Measurements from ENCODE around the gene CACNA1B. TPM values are rescaled to one million over a fixed set of nuclear protein-coding genes. Genes with fewer than 3 reads are reported as not detected.

Gene CACNA1B
- total and polyA plus RNA-seq, 8 donors: 0.15 to 0.34 (median 0.29) TPM; not detected in 1

DNA sequence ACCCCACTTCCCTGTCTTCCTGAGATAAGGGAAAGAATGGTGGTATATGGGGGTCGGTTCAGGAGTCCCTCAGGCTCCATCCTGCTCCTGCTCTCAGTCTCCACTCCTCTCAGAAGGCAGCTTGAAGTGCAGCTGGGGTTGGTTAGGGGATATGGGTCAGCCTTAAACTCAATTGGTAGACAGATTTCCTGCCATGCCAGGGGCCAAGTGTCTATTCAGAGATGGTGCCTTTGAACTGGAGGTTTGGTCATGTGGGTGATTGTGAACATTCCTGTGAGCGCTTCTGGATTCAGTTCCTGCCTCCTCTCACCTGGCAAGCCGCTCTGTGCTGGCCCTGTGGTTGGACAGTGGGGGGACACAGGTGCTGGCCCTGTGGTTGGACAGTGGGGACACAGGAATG is 35.1 kb downstream of the CACNA1B start:
- no peak overlapping the region for H3K4me3 ChIP-seq
- DNase-seq (no peak), ATAC-seq (no peak)
- H3K36me3 ChIP-seq: no peaks in the 10 kb centered on the region
- H3K27ac ChIP-seq: no peak overlapping the region
- no peaks in the 10 kb centered on the region for H3K4me1 ChIP-seq
- H3K27me3 ChIP-seq: peaks cover 0 to 17% of the 10 kb centered on the region in 2 donors
- no peaks in the 10 kb centered on the region for H3K9me3 ChIP-seq
- intact Hi-C loops (cut with DNase I): no loop called here
- TF ChIP-seq, protein P1, sequence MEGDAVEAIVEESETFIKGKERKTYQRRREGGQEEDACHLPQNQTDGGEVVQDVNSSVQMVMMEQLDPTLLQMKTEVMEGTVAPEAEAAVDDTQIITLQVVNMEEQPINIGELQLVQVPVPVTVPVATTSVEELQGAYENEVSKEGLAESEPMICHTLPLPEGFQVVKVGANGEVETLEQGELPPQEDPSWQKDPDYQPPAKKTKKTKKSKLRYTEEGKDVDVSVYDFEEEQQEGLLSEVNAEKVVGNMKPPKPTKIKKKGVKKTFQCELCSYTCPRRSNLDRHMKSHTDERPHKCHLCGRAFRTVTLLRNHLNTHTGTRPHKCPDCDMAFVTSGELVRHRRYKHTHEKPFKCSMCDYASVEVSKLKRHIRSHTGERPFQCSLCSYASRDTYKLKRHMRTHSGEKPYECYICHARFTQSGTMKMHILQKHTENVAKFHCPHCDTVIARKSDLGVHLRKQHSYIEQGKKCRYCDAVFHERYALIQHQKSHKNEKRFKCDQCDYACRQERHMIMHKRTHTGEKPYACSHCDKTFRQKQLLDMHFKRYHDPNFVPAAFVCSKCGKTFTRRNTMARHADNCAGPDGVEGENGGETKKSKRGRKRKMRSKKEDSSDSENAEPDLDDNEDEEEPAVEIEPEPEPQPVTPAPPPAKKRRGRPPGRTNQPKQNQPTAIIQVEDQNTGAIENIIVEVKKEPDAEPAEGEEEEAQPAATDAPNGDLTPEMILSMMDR (IDR thresholded peaks at IDR 0.05): no peak

DNA sequence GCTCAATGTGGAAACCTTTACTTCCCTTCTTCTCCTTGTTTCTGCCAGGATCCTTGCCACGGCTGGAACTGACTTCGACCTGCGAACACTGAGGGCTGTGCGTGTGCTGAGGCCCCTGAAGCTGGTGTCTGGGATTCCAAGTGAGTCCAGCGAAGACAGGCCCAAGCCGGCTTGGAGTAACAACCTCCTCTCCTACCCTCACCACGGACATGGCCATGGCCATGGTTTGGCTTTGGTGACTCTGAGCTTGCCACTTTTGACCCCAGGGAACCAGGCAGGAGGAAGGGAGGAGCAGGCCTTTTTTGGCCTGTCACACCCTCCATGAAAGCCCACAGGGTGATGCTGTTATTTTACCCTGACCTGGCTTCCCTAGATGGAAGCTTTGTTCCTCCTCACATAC is 35.5 kb downstream of the CACNA1B start:
- Histone ChIP-seq H3K4me1 (no peaks in the 10 kb centered on the region), H3K4me3 (no peak overlapping the region), H3K27me3 (peaks cover 0 to 17% of the 10 kb centered on the region in 2 donors), H3K36me3 (no peaks in the 10 kb centered on the region), H3K27ac (no peak overlapping the region), H3K9me3 (no peaks in the 10 kb centered on the region)
- ATAC-seq: no peak
- no peak for DNase-seq
- TF ChIP-seq, protein P1 (IDR thresholded peaks at IDR 0.05): no peak
- intact Hi-C loops (cut with DNase I): no loop called here

DNA sequence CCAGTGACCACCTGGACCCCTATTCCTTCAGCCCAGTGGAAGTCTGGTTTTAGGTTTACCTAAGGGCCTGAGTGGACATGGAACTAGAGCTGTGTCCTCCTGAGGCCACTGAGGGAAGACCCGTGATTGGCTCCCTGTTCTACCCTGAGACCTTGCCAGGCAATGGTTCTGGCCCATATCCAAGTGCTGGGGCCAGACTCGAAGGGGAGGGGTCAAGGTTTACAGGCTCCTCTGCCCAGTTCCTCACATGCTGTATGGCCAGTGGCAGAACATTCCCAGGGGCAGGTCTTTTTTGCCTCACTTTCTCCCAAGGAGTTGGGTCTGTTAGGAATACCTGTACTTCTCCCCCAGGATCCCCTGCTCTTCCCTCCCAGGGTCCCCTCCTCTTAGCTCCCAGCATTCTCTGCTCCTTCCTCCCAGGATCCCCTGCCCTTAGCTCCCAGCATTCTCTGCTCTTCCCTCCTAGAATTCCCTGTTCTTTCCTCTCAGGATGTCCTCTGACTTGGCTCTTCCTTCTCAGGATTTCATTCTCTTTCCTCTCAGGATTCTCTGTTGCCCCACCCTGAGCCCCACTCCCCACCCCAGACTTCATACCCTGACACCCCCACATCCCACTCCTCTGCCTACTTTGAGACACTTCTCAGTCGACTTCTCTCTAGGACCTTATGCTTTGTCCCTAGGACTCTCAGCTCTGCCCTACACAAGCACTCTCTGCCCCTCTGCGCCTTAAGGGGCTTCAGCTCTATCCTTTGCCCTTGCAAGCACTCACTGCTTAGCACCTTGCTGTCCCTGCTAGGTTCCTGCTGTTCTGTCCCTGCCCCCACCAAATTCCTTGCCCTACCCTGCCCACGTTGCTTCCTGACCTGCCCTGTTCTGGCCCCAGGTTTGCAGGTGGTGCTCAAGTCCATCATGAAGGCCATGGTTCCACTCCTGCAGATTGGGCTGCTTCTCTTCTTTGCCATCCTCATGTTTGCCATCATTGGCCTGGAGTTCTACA is 36.5 kb downstream of the CACNA1B start:
- TF ChIP-seq, protein P1 (IDR thresholded peaks at IDR 0.05): no peak
- Histone ChIP-seq H3K9me3 (no peaks in the 10 kb centered on the region), H3K36me3 (no peaks in the 10 kb centered on the region), H3K27ac (no peak overlapping the region), H3K27me3 (peaks cover 0 to 10% of the 10 kb centered on the region in 2 donors), H3K4me3 (no peak overlapping the region), H3K4me1 (no peaks in the 10 kb centered on the region)
- intact Hi-C loops (cut with DNase I): no loop called here
- DNase-seq (no peak), ATAC-seq (no peak)

DNA sequence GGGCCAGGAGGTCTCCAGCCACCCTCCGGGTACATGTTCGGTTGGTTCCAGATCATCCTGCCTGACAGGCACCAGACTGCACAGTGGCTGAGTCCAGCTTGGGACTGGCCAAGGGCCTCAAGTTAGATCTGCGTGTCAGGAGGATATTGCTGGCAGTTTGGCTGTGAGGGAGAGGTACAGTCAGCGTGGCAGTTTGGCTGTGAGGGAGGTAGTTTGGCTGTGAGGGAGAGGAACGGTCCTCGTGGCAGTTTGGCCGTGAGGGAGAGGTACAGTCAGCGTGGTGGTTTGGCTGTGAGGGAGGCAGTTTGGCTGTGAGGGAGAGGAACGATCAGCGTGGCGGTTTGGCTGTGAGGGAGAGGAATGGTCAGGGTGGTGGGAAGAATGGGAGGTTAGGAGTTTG is 39.0 kb downstream of the CACNA1B start:
- no peaks in the 10 kb centered on the region for H3K4me1 ChIP-seq
- ATAC-seq: no peak
- TF ChIP-seq, protein P1 (IDR thresholded peaks at IDR 0.05): no peak
- no peak overlapping the region for H3K4me3 ChIP-seq
- no peak overlapping the region for H3K27ac ChIP-seq
- no peaks in the 10 kb centered on the region for H3K9me3 ChIP-seq
- peaks cover 0 to 5% of the 10 kb centered on the region in 2 donors for H3K27me3 ChIP-seq
- no peaks in the 10 kb centered on the region for H3K36me3 ChIP-seq
- intact Hi-C loops (cut with DNase I): no loop called here
- no peak for DNase-seq

DNA sequence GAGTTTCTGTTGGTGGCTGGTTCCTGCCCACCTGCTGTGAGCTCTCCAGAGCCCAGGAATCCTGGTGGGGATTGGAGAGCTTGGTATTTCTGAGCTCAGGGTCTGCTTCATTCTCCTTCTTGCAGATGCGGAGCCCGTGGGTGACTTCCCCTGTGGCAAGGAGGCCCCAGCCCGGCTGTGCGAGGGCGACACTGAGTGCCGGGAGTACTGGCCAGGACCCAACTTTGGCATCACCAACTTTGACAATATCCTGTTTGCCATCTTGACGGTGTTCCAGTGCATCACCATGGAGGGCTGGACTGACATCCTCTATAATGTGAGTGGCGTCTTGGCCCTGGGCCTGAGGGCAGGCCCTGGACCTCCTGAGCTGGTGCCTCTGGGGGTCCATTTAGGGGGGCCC is 39.5 kb downstream of the CACNA1B start:
- TF ChIP-seq, protein P1 (IDR thresholded peaks at IDR 0.05): no peak
- no peaks in the 10 kb centered on the region for H3K36me3 ChIP-seq
- no peak for ATAC-seq
- intact Hi-C loops (cut with DNase I): no loop called here
- H3K27me3 ChIP-seq: no peaks in the 10 kb centered on the region
- H3K9me3 ChIP-seq: no peaks in the 10 kb centered on the region
- H3K4me3 ChIP-seq: no peak overlapping the region
- no peaks in the 10 kb centered on the region for H3K4me1 ChIP-seq
- no peak overlapping the region for H3K27ac ChIP-seq
- DNase-seq: no peak

All from left lung (tissue), 10 donors.